GM21381 (cell line): Measurements from ENCODE around the gene KDM5C.
"Not testable (repeated sequence)": the region's sequence is repeated elsewhere in the genome, so short reads cannot be mapped to it uniquely, and the experiment has no call there.

Source experiments
- ATAC-seq: cut with Tn5 transposase; IDR thresholded peaks from one replicate; pipeline ENCODE4 v1.9.1; 2021; ENCODE audit warnings: mild to moderate bottlenecking, moderate library complexity; ENCODE audit not compliant: unreplicated experiment

Gene KDM5C

GRCh38 chrX:53194308-53194707 is 30.7 kb downstream of the KDM5C start:
- ATAC-seq: no peak

GRCh38 chrX:53193093-53193492 is 31.9 kb downstream of the KDM5C start:
- no peak for ATAC-seq

GRCh38 chrX:53190363-53190960 is 34.5 kb downstream of the KDM5C start:
- no peak for ATAC-seq

GRCh38 chrX:53188763-53189162 is 36.2 kb downstream of the KDM5C start:
- ATAC-seq: peak; percentile 83

GRCh38 chrX:53186351-53186750 is 38.7 kb downstream of the KDM5C start:
- ATAC-seq: no peak

- no peak for ATAC-seq
Measured at GRCh38 chrX:53184836-53185235, 40.2 kb downstream of the KDM5C start.

GRCh38 chrX:53171356-53171755 is 53.7 kb downstream of the KDM5C start:
- no peak for ATAC-seq

- ATAC-seq: no peak
Measured at GRCh38 chrX:53166103-53166502, 58.9 kb downstream of the KDM5C start.

- ATAC-seq: not testable (repeated sequence)
Measured at GRCh38 chrX:53164566-53164965, 60.4 kb downstream of the KDM5C start.

GRCh38 chrX:53163436-53163835 is 61.6 kb downstream of the KDM5C start:
- no peak for ATAC-seq

- ATAC-seq: no peak
Measured at GRCh38 chrX:53160297-53160983, 64.6 kb downstream of the KDM5C start.

GRCh38 chrX:53159184-53159583 is 65.8 kb downstream of the KDM5C start:
- ATAC-seq: no peak

GRCh38 chrX:53156207-53156596 is 68.8 kb downstream of the KDM5C start:
- no peak for ATAC-seq

- no peak for ATAC-seq
Measured at GRCh38 chrX:53155512-53156206, 69.3 kb downstream of the KDM5C start.

GRCh38 chrX:53153581-53153980 is 71.4 kb downstream of the KDM5C start:
- no peak for ATAC-seq
